ENCODE data around the gene TSPAN4. TPM values are rescaled to one million over a fixed set of nuclear protein-coding genes. Genes with fewer than 3 reads are reported as not detected.

Gene TSPAN4
- total and polyA plus RNA-seq, 2 of the 13 experiments (the other 11 are each of a cell fraction or from before 2014, with no cell fraction given), result 31.7 to 68.3 TPM

- FAIRE-seq, result peak; percentile 34
- intact Hi-C loops (cut with micrococcal nuclease; ENCODE audit: unreplicated experiment), result no loop called here
- TF ChIP-seq ZNF646 (CRISPR knock-in tag; IDR thresholded peaks at IDR 0.05), result no peak
- no peak for TF ChIP-seq ZNF296 (CRISPR knock-in tag; conservative IDR thresholded peaks at IDR 0.05)
- no peak for TF ChIP-seq ZNF143 (CRISPR knock-in tag; IDR thresholded peaks at IDR 0.05)
- TF ChIP-seq ZNF10 (CRISPR knock-in tag; IDR thresholded peaks at IDR 0.05; ENCODE audit: borderline replicate concordance, low read depth), result no peak
- TF ChIP-seq IRF9 (CRISPR knock-in tag; IDR thresholded peaks at IDR 0.05; ENCODE audit: borderline replicate concordance), result no peak
- peak; percentile 78 for TF ChIP-seq AGO1 (IDR thresholded peaks at IDR 0.05; ENCODE audit: low read depth, low read length, poor library complexity, severe bottlenecking)
- no peak for TF ChIP-seq SCMH1 (CRISPR knock-in tag; IDR thresholded peaks at IDR 0.05; ENCODE audit: borderline replicate concordance)
- no peak for TF ChIP-seq ZNF766 (CRISPR knock-in tag; IDR thresholded peaks at IDR 0.05; ENCODE audit: borderline replicate concordance)
- TF ChIP-seq FOXA1 (IDR thresholded peaks at IDR 0.05), result no peak
- TF ChIP-seq FOXA1 (CRISPR knock-in tag; IDR thresholded peaks at IDR 0.05), result no peak
- no peak for TF ChIP-seq ZNF589 (CRISPR knock-in tag; conservative IDR thresholded peaks at IDR 0.05)
- TF ChIP-seq ZNF629 (CRISPR knock-in tag; conservative IDR thresholded peaks at IDR 0.05), result no peak
Measured at GRCh38 chr11:795634-796564, 46.8 kb upstream of the TSPAN4 start.

More at GRCh38 chr11:795634-796564, 46.8 kb upstream of the TSPAN4 start:
- H2AFZ ChIP-seq (ENCODE audit: low read length), result no peak overlapping the region
- CTCF ChIA-PET (ENCODE audit: low intra/inter-chr PET ratio, low total read pairs), result no interaction called here
- no peaks in the 10 kb centered on the region for H3K9me3 ChIP-seq (ENCODE audit: low read length)
- in situ Hi-C loops (cut with HindIII; ENCODE audit: extremely low pct_ligation_motif_present, low pct_unique_long_range_greater_than_20kb), result no loop called here
- peak overlapping the region; percentile 100 for H3K4me2 ChIP-seq (ENCODE audit: low read depth, low read length)
- WGBS (ENCODE audit: low lambda C conversion rate), result 3% methylated on average over 5 of the region's 26 CpGs
- H3K27ac ChIP-seq (ENCODE audit: extremely low read length, insufficient read depth, low read length), result peak overlapping the region; percentile 80
- H3K9ac ChIP-seq (ENCODE audit: insufficient read depth, low read depth, low read length), result peak overlapping the region; percentile 82
- POLR2A ChIA-PET, result interaction anchor here (0.6 to 5.3 kb wide), 18 partner anchors 9 to 896 kb away, joined by 3 to 44 read pairs (median 4); partner anchors contain the start of genes DEAF1, GATD1, PHRF1 and PIDD1
- no peaks in the 10 kb centered on the region for H4K20me1 ChIP-seq (ENCODE audit: insufficient read depth, low read length)
- no peaks in the 10 kb centered on the region for H3K4me1 ChIP-seq (ENCODE audit: insufficient read depth, low read length)
- H3K79me2 ChIP-seq (ENCODE audit: insufficient read depth, low read length), result peaks cover 4% of the 10 kb centered on the region
- H3K27me3 ChIP-seq (ENCODE audit: control insufficient read depth in 1 of 2, insufficient read depth in 2 of 2, low read length in 2 of 2), result no peaks in the 10 kb centered on the region; a peak in 1 of 5 replicates
- DNase-seq (ENCODE audit: low spot score) (peak; percentile 79), ATAC-seq (peak; percentile 68)
- H3K36me3 ChIP-seq (replicated peaks in 1 of 2; ENCODE audit: control insufficient read depth in 1 of 2, insufficient read depth in 2 of 2, low read length in 2 of 2), result no peaks in the 10 kb centered on the region; a peak in 1 of 5 replicates
- H3K4me3 ChIP-seq (replicated peaks in 1 of 3; ENCODE audit: insufficient read depth in 1 of 3, low read depth in 2 of 3, low read length in 3 of 3), result peak overlapping the region; percentile 83 to 97 (median 94)
- BruUV-seq (replicated peaks), result no TSS peak
